Astrocyte of the cerebellum (primary cell): Measurements from ENCODE around the gene SCN5A.

Source experiments
- DNase-seq: peaks from one replicate; pipeline ENCODE4 v3.0.0-alpha.2; 2011; ENCODE audit warnings: low read depth
- H3K4me3 ChIP-seq: 2 replicates; pipeline ENCODE4 v1.5.1; 2011; ENCODE audit warnings: mild to moderate bottlenecking, low read depth, low read length, moderate library complexity
- in situ Hi-C: cut with HindIII; loops from 2 replicates; pipeline ENCODE4 v1.10.0; 2017; ENCODE audit warnings: low sequenced_read_pairs
- TF ChIP-seq, protein P1 (sequence below): IDR thresholded peaks from 2 replicates; pipeline ENCODE4 v1.5.1; 2012; ENCODE audit warnings: low read length, low read depth, moderate library complexity, mild to moderate bottlenecking; ENCODE audit errors: missing control alignments

The SCN5A gene

DNA sequence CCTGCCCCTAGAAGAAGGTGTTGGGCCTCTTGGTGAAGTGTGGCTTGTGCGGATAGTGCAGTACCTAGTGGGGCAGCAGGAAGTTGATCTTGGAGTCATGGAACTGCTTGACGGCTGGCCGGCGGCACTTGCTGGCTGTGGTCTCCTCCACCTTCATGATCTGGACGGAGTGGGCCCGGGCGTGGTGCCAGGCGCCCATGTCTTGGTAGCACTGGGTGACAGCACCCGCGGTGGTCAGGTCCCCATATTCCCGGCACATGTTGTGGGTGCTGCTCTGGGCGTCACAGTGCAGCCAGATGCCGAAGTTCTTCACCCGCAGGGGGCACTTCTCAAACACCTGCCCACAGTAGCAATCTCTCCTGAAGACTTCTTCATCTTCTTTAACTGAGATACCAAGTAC, 122.7 kb downstream of the SCN5A start:
- TF ChIP-seq, protein P1, sequence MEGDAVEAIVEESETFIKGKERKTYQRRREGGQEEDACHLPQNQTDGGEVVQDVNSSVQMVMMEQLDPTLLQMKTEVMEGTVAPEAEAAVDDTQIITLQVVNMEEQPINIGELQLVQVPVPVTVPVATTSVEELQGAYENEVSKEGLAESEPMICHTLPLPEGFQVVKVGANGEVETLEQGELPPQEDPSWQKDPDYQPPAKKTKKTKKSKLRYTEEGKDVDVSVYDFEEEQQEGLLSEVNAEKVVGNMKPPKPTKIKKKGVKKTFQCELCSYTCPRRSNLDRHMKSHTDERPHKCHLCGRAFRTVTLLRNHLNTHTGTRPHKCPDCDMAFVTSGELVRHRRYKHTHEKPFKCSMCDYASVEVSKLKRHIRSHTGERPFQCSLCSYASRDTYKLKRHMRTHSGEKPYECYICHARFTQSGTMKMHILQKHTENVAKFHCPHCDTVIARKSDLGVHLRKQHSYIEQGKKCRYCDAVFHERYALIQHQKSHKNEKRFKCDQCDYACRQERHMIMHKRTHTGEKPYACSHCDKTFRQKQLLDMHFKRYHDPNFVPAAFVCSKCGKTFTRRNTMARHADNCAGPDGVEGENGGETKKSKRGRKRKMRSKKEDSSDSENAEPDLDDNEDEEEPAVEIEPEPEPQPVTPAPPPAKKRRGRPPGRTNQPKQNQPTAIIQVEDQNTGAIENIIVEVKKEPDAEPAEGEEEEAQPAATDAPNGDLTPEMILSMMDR, result no peak
- DNase-seq, result no peak
- in situ Hi-C loops, result no loop called here
- no peak overlapping the region for H3K4me3 ChIP-seq

DNA sequence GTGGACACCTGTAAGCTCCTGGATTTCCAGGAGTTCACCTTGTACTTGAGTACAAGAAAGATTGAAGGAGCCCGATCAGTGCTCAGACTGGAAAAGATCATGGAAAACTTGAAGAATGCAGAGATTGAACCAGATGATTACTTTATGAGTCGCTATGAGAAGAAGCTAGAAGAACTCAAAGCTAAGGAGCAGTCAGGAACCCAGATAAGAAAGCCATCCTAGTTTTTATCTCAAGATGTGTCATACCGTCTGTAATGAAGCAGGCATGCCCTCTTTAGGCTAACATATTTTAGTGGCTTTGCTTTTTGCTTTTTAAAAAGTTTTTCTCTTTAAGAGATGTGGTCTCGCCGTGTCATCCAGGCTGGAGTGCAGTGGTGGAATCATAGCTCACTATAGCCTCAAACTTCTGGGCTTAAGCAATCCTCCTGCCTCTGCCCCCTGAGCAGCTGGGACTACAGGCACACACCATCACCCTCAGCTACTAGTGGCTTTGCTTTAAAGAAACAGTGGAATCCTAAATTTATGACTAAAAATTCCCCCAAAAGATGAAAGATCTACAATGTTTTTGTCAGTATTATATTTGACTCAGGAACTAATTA, 125.2 kb downstream of the SCN5A start:
- in situ Hi-C loops, result loop anchor here (25.0 kb wide), 1 partner anchor 313 kb away; no protein-coding TSS in a partner anchor
- no peak for DNase-seq
- H3K4me3 ChIP-seq, result no peak overlapping the region
- TF ChIP-seq, protein P1, result no peak

DNA sequence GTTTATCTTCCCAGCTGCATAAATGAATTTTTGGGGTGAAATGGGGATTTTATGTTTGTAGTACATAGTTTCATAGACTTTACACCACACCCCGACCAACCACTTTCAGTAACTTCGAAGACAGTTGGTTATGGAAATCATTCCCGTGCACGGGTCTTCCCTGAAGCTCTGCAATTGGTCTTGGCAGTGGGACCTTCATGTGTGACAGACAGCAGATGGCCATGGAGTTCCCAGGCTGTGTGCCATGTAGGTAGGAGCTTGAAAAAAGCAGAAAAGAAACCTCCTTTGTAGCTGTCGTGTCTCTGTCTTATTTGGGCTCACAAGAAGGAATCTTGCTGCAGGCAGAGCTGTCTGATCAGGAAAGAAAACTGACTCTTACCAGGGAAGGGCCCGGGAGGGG, 127.5 kb downstream of the SCN5A start:
- DNase-seq, result no peak
- H3K4me3 ChIP-seq, result no peak overlapping the region
- TF ChIP-seq, protein P1, result no peak
- in situ Hi-C loops, result loop anchor here (25.0 kb wide), 1 partner anchor 315 kb away; no protein-coding TSS in a partner anchor

DNA sequence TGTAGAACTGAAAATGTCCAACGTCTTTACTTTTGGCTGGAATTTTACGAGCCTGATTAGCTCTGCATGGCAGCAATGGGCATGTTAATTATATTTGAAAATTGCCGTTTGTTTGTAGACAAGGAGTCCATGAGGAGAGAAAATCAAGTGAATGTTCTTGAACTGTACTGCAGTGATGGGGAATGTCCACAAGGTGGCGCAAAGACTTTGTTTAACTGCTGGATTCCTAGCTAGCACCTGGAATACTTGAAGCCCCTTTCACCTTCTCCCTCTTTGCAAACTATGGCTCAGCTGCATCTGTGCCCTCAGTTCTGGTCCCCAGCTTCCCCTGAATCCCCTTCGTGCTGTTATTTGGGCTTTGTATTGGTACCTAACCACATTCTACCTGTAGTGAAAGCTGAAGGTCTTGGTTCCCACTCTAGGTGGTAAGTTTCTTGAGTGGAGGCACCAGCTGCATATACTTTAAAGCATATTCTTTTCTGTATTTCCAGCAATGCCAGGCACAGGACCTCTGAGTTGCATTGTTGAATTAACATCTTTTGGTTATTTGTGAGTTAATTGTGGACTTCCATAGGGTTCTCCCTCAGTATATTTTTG, 128.0 kb downstream of the SCN5A start:
- TF ChIP-seq, protein P1, result peak; percentile 89
- in situ Hi-C loops, result loop anchor here (25.0 kb wide), 1 partner anchor 316 kb away; no protein-coding TSS in a partner anchor
- no peak overlapping the region for H3K4me3 ChIP-seq
- peak; percentile 78 for DNase-seq

DNA sequence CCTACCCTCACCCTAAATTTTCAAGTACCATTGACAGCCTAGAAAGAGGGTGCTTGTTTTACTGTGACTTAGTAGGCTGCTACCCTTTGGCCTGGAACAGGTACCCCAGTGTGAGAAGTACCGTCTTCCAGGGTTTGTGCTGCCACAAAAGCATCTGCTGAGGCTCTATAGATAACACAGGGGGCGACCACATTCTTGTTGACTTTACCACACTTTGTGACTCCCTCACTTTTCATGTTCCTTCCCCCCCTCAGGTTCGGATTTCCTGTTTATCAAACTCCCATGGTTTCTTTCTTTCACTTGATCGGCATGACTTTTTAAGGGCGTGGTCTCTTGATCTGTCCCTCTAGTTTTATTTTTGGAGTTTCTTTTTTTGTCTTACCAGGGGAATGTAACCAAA, 129.8 kb downstream of the SCN5A start:
- DNase-seq, result no peak

DNA sequence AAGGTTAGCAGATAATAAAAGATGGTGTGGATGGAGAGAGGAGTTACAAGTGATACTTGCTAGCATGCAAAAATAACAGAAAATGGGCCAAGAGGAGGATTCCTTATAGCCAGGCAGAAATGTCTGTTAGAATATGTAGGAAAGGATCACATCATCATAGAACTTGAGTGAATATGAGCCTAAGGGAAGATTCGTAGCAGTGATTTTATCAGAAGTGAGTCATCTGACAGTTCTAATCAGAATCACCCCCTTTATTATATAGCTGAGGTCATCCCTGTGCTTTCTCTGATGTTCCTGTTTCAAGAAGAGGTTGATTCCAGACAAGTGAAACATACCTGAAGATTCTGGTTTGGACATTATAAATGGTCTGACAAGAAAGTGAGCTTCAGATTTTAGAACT, 130.5 kb downstream of the SCN5A start:
- H3K4me3 ChIP-seq, result no peak overlapping the region
- no peak for DNase-seq
- in situ Hi-C loops, result loop anchor here (10.0 to 25.0 kb wide), 2 partner anchors 76 to 318 kb away; no protein-coding TSS in a partner anchor
- TF ChIP-seq, protein P1, result no peak

More for the DNA sequence above, 129.8 kb downstream of the SCN5A start:
- in situ Hi-C loops, result loop anchor here (10.0 to 25.0 kb wide), 2 partner anchors 75 to 318 kb away; no protein-coding TSS in a partner anchor
- TF ChIP-seq, protein P1, result no peak
- H3K4me3 ChIP-seq, result no peak overlapping the region
